ENCODE measurements around the gene TMEM176A. TPM values are rescaled to one million over a fixed set of nuclear protein-coding genes. Genes with fewer than 3 reads are reported as not detected.
"Not testable (repeated sequence)": the region's sequence is repeated elsewhere in the genome, so short reads cannot be mapped to it uniquely, and the experiment has no call there.

TMEM176A gene
- total RNA-seq, 1 donor from 2014 or later: not detected

DNA sequence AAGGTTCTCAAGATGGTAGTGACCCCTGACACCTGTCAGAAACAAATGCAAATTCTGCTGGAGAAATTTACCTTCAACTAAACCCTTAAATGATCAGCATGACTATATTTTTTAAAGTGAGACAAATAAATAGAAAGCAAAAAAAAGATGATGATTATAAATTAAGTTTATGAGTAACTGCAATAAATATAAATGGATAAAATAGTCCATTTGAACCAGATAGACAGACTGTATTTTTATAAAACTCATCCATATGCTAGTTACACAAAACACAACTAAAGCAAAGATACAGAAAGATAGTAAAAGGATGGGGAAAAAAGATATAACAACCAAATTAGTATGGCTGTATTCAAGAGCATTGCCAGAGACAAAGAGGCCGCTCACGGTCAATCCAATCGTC lies 5.9 kb downstream of the TMEM176A start:
- no peak overlapping the region for H3K27ac Mint-ChIP-seq
- ChIA-PET CTCF (no interaction called here), POLR2A (no interaction called here)
- H3K9me3 Mint-ChIP-seq: peaks cover 9% of the 10 kb centered on the region
- no peak for DNase-seq
- H3K4me1 Mint-ChIP-seq: no peaks in the 10 kb centered on the region
- no peak for ATAC-seq (ENCODE audit: low read depth)
- peaks cover 44% of the 10 kb centered on the region for H3K27me3 Mint-ChIP-seq
- no peak overlapping the region for H3K4me3 Mint-ChIP-seq
- intact Hi-C loops (cut with micrococcal nuclease): no loop called here
- H3K36me3 Mint-ChIP-seq (ENCODE audit: low read depth): no peaks in the 10 kb centered on the region
- TF ChIP-seq, protein P1, sequence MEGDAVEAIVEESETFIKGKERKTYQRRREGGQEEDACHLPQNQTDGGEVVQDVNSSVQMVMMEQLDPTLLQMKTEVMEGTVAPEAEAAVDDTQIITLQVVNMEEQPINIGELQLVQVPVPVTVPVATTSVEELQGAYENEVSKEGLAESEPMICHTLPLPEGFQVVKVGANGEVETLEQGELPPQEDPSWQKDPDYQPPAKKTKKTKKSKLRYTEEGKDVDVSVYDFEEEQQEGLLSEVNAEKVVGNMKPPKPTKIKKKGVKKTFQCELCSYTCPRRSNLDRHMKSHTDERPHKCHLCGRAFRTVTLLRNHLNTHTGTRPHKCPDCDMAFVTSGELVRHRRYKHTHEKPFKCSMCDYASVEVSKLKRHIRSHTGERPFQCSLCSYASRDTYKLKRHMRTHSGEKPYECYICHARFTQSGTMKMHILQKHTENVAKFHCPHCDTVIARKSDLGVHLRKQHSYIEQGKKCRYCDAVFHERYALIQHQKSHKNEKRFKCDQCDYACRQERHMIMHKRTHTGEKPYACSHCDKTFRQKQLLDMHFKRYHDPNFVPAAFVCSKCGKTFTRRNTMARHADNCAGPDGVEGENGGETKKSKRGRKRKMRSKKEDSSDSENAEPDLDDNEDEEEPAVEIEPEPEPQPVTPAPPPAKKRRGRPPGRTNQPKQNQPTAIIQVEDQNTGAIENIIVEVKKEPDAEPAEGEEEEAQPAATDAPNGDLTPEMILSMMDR (IDR thresholded peaks at IDR 0.05): no peak

GRCh38 chr7:150806863-150807262 lies 6.3 kb downstream of the TMEM176A start:
- Mint-ChIP-seq H3K4me1 (no peaks in the 10 kb centered on the region), H3K36me3 (ENCODE audit: low read depth) (no peaks in the 10 kb centered on the region), H3K27me3 (peaks cover 46% of the 10 kb centered on the region), H3K4me3 (no peak overlapping the region), H3K27ac (no peak overlapping the region), H3K9me3 (peaks cover 11% of the 10 kb centered on the region)
- CTCF ChIA-PET: no interaction called here
- intact Hi-C loops (cut with micrococcal nuclease): no loop called here
- TF ChIP-seq, protein P1 (IDR thresholded peaks at IDR 0.05): no peak
- DNase-seq (no peak), ATAC-seq (ENCODE audit: low read depth) (no peak)
- POLR2A ChIA-PET: no interaction called here

DNA sequence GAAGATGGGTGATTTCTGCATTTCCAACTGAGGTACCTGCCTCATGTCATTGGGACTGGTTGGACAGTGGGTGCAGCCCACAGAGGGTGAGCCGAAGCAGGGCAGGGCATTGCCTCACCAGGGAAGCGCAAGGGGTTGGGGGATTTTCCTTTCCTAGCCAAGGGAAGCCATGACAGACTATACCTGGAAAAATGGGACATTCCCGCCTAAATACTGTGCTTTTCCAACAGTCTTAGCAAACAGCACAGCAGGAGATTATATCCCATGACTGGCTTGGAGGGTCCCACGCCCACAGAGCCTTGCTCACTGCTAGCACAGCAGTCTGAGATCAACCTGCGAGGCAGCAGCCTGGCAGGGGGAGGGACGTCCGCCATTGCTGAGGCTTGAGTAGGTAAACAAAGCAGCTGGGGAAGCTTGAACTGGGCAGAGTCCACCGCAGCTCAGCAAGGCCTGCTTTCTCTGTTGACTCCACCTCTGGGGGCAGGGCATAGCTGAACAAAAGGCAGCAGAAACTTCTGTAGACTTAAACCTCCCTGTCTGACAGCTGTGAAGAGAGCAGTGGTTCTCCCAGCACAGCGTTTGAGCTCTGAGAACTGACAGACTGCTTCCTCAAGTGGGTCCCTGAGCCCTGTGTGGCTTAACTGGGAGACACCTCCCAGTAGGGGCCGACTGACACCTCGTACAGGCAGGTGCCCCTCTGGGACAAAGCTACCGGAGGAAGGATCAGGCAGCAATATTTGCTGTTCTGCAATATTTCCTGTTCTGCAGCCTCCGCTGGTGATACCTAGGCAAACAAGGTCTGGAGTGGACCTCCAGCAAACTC lies 7.3 kb downstream of the TMEM176A start:
- ATAC-seq (ENCODE audit: low read depth); H3K36me3 Mint-ChIP-seq (ENCODE audit: low read depth); POLR2A ChIA-PET; intact Hi-C loops (cut with micrococcal nuclease); H3K27ac Mint-ChIP-seq; H3K4me1 Mint-ChIP-seq; DNase-seq; H3K4me3 Mint-ChIP-seq; CTCF ChIA-PET: not testable (repeated sequence)
- Mint-ChIP-seq H3K9me3 (peaks cover 13% of the 10 kb centered on the region), H3K27me3 (peaks cover 41% of the 10 kb centered on the region)

GRCh38 chr7:150814328-150815001 lies 13.9 kb downstream of the TMEM176A start:
- POLR2A ChIA-PET: no interaction called here
- ATAC-seq (ENCODE audit: low read depth) (no peak), DNase-seq (no peak)

DNA sequence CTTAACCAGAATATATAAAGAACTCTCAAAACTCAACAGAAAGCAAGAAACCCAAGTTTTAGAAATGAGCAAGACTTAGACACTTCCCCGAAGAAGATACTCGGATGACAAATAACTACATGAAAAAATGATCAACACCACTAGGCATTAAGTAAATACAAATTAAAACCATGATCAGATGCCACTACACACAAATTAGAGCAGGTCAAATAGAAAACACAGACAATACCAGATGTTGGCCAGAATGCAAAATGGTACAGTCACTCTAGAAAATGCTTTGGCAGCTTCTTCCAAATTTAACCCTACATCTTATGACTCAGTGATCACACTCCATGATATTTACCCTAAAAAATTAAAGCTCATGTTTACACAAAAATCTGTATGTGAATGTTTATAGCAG lies 18.4 kb downstream of the TMEM176A start:
- no peak overlapping the region for H3K27ac Mint-ChIP-seq
- TF ChIP-seq, protein P1 (IDR thresholded peaks at IDR 0.05): no peak
- intact Hi-C loops (cut with micrococcal nuclease): no loop called here
- DNase-seq: no peak
- POLR2A ChIA-PET: no interaction called here
- no peaks in the 10 kb centered on the region for H3K36me3 Mint-ChIP-seq (ENCODE audit: low read depth)
- H3K4me1 Mint-ChIP-seq: no peaks in the 10 kb centered on the region
- CTCF ChIA-PET: no interaction called here
- ATAC-seq (ENCODE audit: low read depth): no peak
- no peak overlapping the region for H3K4me3 Mint-ChIP-seq
- peaks cover 14% of the 10 kb centered on the region for H3K9me3 Mint-ChIP-seq
- H3K27me3 Mint-ChIP-seq: peaks cover 10% of the 10 kb centered on the region

More at GRCh38 chr7:150814328-150815001, 13.9 kb downstream of the TMEM176A start:
- H3K27ac Mint-ChIP-seq: no peak overlapping the region
- intact Hi-C loops (cut with micrococcal nuclease): no loop called here
- no peaks in the 10 kb centered on the region for H3K36me3 Mint-ChIP-seq (ENCODE audit: low read depth)
- TF ChIP-seq, protein P1 (IDR thresholded peaks at IDR 0.05): no peak
- H3K4me3 Mint-ChIP-seq: no peak overlapping the region
- no peaks in the 10 kb centered on the region for H3K4me1 Mint-ChIP-seq
- H3K27me3 Mint-ChIP-seq: peaks cover 21% of the 10 kb centered on the region
- H3K9me3 Mint-ChIP-seq: peaks cover 12% of the 10 kb centered on the region
- CTCF ChIA-PET: no interaction called here
